Suprapubic skin (tissue), 3 donors: ENCODE data around the gene METTL4.

Experiments used
- CTCF ChIP-seq, 2 donors: fragments of 200-600 bp in 1 of 2; fragments of 450-650 bp in 1 of 2; sonication (generic) in 1 of 2; IDR thresholded peaks; one replicate each; pipeline ENCODE4 v1.5.1; 2016 to 2019; ENCODE audit warnings: antibody characterized with exemption in 2 of 2, mild to moderate bottlenecking in 1 of 2, moderate library complexity in 1 of 2
- EP300 ChIP-seq: sonication (generic); formaldehyde crosslinking; IDR thresholded peaks from one replicate; pipeline ENCODE4 v1.6.1; 2017; ENCODE audit warnings: antibody characterized with exemption
- POLR2A ChIP-seq, 2 donors: fragments of 450-650 bp; IDR thresholded peaks; one replicate each; pipeline ENCODE4 v1.6.1; 2017; ENCODE audit warnings: antibody characterized with exemption in 2 of 2, mild to moderate bottlenecking in 2 of 2, moderate library complexity in 2 of 2

- no peak for TF ChIP-seq POLR2A (IDR thresholded peaks at IDR 0.05)
- no peak for TF ChIP-seq EP300
- TF ChIP-seq CTCF (IDR thresholded peaks at IDR 0.05) = no peak
Observed at GRCh38 chr18:2536493-2536892, 34.8 kb downstream of the METTL4 start.
